WTC11 (cell line): ENCODE measurements around the gene PTPRG.

Experiments
- CTCF ChIP-seq: fragments of 200-600 bp; IDR thresholded peaks from 2 replicates; pipeline ENCODE4 v1.8.0; 2022; ENCODE audit warnings: antibody characterized with exemption
- HMGXB4 ChIP-seq: sonication (generic); formaldehyde crosslinking; IDR thresholded peaks from 2 replicates; pipeline ENCODE4 v1.8.1; 2023; ENCODE audit warnings: mild to moderate bottlenecking, moderate library complexity, missing genetic modification reagents
- MXD4 ChIP-seq: fragments of 250-450 bp; sonication (Bioruptor Pico); IDR thresholded peaks from 2 replicates; pipeline ENCODE4 v1.8.0; 2021; ENCODE audit warnings: mild to moderate bottlenecking, moderate library complexity, borderline replicate concordance
- NFE2L1 ChIP-seq: sonication (generic); formaldehyde crosslinking; IDR thresholded peaks from 2 replicates; pipeline ENCODE4 v1.8.1; 2023; ENCODE audit warnings: missing genetic modification reagents
- ZNF317 ChIP-seq: sonication (generic); formaldehyde crosslinking; IDR thresholded peaks from 2 replicates; pipeline ENCODE4 v1.8.1; 2023; ENCODE audit warnings: low read depth, mild to moderate bottlenecking, moderate library complexity, missing genetic modification reagents, borderline replicate concordance

GRCh38 chr3:61929617-61930016 is 368.2 kb downstream of the PTPRG start:
- no peak for TF ChIP-seq CTCF
- TF ChIP-seq ZNF317: no peak
- TF ChIP-seq MXD4: no peak
- no peak for TF ChIP-seq HMGXB4 (CRISPR knock-in tag)
- TF ChIP-seq NFE2L1 (CRISPR knock-in tag): no peak
